ENCODE measurements around the gene EIF4G3. TPM values are rescaled to one million over a fixed set of nuclear protein-coding genes. Genes with fewer than 3 reads are reported as not detected.

EIF4G3 gene
- total RNA-seq, 2 donors from 2014 or later = 33.4 to 38.5 TPM

GRCh38 chr1:21189906-21190500, 13.3 kb upstream of the EIF4G3 start:
- peaks cover 0 to 15% of the 10 kb centered on the region in 2 donors for H3K4me1 ChIP-seq
- no peaks in the 10 kb centered on the region for H3K27me3 ChIP-seq
- H3K4me3 ChIP-seq = no peak overlapping the region
- no peaks in the 10 kb centered on the region for H3K36me3 ChIP-seq
- no peaks in the 10 kb centered on the region for H3K9me3 ChIP-seq
- no peak overlapping the region for H3K27ac ChIP-seq
- DNase-seq (ENCODE audit: low spot score) = no peak
- no peak for TF ChIP-seq CTCF (IDR thresholded peaks at IDR 0.05)

- Histone ChIP-seq H3K4me3 (no peak overlapping the region), H3K9me3 (no peaks in the 10 kb centered on the region), H3K4me1 (peaks cover 0 to 11% of the 10 kb centered on the region in 2 donors), H3K27me3 (no peaks in the 10 kb centered on the region), H3K27ac (no peak overlapping the region), H3K36me3 (no peaks in the 10 kb centered on the region)
- no peak for DNase-seq (ENCODE audit: low spot score)
- TF ChIP-seq CTCF (IDR thresholded peaks at IDR 0.05) = no peak
These were observed 12.7 kb upstream of the EIF4G3 start for GRCh38 chr1:21189421-21189820.

GRCh38 chr1:21188235-21188634, 11.5 kb upstream of the EIF4G3 start:
- Histone ChIP-seq H3K36me3 (no peaks in the 10 kb centered on the region), H3K27ac (no peak overlapping the region), H3K4me3 (no peak overlapping the region), H3K9me3 (no peaks in the 10 kb centered on the region), H3K4me1 (peaks cover 0 to 11% of the 10 kb centered on the region in 2 donors), H3K27me3 (no peaks in the 10 kb centered on the region)
- DNase-seq (ENCODE audit: low spot score) = no peak
- no peak for TF ChIP-seq CTCF (IDR thresholded peaks at IDR 0.05)

GRCh38 chr1:21185221-21185731, 8.6 kb upstream of the EIF4G3 start:
- no peak for TF ChIP-seq CTCF (IDR thresholded peaks at IDR 0.05)
- H3K4me3 ChIP-seq = no peak overlapping the region

GRCh38 chr1:21184276-21184675, 7.6 kb upstream of the EIF4G3 start:
- Histone ChIP-seq H3K27ac (no peak overlapping the region), H3K27me3 (no peaks in the 10 kb centered on the region), H3K4me1 (no peaks in the 10 kb centered on the region), H3K36me3 (no peaks in the 10 kb centered on the region), H3K9me3 (no peaks in the 10 kb centered on the region), H3K4me3 (no peak overlapping the region)
- no peak for TF ChIP-seq CTCF (IDR thresholded peaks at IDR 0.05)
- no peak for DNase-seq (ENCODE audit: low spot score)

More at GRCh38 chr1:21185221-21185731, 8.6 kb upstream of the EIF4G3 start:
- Histone ChIP-seq H3K27ac (no peak overlapping the region), H3K36me3 (no peaks in the 10 kb centered on the region), H3K4me1 (no peaks in the 10 kb centered on the region), H3K9me3 (no peaks in the 10 kb centered on the region), H3K27me3 (no peaks in the 10 kb centered on the region)
- no peak for DNase-seq (ENCODE audit: low spot score)

All from right atrium auricular region (tissue), 2 donors.